Measurements from ENCODE around the gene TM9SF2.
A peak's percentile ranks its signal among the peaks of the same experiment; 100 is the strongest.
"Not testable (repeated sequence)": the region's sequence is repeated elsewhere in the genome, so short reads cannot be mapped to it uniquely, and the experiment has no call there.

The TM9SF2 gene

DNA sequence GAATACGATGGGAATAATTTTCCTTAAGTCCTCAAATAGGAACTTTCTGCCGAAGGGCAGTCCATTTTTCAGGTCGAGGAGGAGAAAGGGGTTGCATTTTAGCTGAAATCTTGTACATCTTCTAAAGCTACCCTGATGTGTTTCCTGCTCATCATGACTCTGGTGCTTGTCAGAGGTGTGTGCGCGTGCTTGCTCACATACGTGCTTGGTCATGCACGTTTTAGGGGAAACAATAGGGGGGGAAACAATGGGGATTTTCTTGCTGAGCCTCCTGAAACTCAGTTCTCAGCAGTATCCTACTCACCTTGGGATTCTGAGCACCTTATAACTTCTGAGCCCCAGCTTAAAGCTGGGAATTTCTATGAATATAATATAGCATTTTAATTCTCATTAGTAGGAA is 44.7 kb downstream of the TM9SF2 start:
- Mint-ChIP-seq H3K4me1 (peaks cover 70% of the 10 kb centered on the region), H3K36me3 (peaks cover 27% of the 10 kb centered on the region), H3K27me3 (no peaks in the 10 kb centered on the region), H3K27ac (peak overlapping the region; percentile 23), H3K4me3 (no peak overlapping the region), H3K9me3 (no peaks in the 10 kb centered on the region)

DNA sequence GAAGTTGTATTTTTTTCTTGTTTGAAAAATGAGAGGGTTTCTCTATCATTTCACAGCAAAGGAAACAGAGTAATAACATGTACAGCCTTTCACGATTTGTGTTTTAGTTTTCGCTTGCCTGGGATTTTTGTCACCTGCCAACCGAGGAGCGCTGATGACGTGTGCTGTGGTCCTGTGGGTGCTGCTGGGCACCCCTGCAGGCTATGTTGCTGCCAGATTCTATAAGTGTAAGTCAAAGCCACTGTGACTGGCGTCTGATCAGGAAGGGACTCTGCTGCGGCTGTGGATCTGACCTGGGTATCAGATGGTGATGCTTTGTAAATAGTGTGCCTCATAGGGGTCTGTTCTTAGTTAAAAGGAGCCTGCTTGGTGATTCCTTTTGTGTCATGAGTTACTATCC is 45.6 kb downstream of the TM9SF2 start:
- Mint-ChIP-seq H3K9me3 (no peaks in the 10 kb centered on the region), H3K36me3 (peaks cover 25% of the 10 kb centered on the region), H3K27ac (no peak overlapping the region), H3K4me1 (peaks cover 64% of the 10 kb centered on the region), H3K4me3 (no peak overlapping the region), H3K27me3 (no peaks in the 10 kb centered on the region)

DNA sequence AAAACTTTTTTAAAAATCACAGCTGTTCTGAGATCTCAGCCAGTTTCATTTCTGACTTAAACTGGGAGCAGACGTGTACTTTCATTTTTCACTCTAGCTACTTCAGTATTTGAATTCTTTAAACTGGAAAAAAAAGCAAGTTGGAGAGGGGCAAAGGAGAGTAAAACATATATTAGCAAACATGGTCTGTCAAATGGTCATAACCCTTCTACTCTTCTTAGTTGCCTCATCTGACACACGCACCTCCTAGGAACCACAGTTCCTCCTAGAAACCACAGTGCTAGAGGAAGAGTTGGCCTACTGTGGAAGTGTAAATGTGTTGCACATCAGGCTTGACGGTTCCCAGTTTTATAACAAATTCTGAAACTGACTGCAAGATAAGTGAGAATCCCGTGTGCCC is 47.2 kb downstream of the TM9SF2 start:
- Mint-ChIP-seq H3K4me3 (no peak overlapping the region), H3K36me3 (peaks cover 22% of the 10 kb centered on the region), H3K27ac (no peak overlapping the region), H3K27me3 (no peaks in the 10 kb centered on the region), H3K9me3 (no peaks in the 10 kb centered on the region), H3K4me1 (peaks cover 50% of the 10 kb centered on the region)

DNA sequence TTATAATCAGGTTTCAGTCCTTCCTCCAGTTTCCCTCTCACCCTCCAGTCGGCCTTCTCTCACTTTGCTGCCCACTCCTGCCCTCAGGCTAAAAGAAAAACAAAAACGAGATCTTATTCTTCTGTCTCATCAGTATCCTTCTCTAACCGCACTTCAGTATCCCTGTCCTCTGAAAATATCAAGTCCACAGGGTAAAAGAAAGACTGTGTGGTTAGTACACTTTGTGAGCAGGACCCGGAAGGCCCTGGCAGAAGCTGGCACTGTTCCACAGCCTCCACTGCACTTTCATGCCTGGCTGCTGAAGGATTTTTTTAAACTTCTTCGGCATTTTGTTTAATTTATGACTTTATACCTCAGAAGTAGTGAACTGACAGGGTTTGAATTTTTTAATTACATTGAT is 51.8 kb downstream of the TM9SF2 start:
- no peak overlapping the region for H3K27ac Mint-ChIP-seq
- H3K27me3 Mint-ChIP-seq: no peaks in the 10 kb centered on the region
- peaks cover 35% of the 10 kb centered on the region for H3K4me1 Mint-ChIP-seq
- no peak overlapping the region for H3K4me3 Mint-ChIP-seq
- H3K36me3 Mint-ChIP-seq: peaks cover 35% of the 10 kb centered on the region
- no peaks in the 10 kb centered on the region for H3K9me3 Mint-ChIP-seq

DNA sequence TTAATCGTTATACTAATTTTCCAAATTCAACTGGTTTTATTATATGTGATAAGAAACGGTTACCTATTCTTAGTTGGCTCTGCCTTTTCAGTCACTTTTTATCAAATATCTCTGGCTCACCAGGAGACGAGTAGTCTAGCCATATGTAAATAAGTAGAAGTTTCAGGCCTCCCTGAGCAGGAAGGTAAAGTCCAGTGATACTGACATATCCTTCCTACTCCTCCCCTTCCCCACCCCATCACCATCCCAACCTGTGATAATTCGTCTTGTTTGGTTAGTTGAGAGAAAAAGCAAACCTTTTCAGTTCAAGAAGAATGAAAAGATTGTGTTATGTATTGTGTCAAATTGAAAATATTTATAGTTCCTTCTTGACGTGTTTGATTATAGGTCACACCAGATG is 53.9 kb downstream of the TM9SF2 start:
- no peaks in the 10 kb centered on the region for H3K9me3 Mint-ChIP-seq
- peaks cover 33% of the 10 kb centered on the region for H3K36me3 Mint-ChIP-seq
- no peak overlapping the region for H3K4me3 Mint-ChIP-seq
- H3K27ac Mint-ChIP-seq: no peak overlapping the region
- H3K4me1 Mint-ChIP-seq: peaks cover 18% of the 10 kb centered on the region
- H3K27me3 Mint-ChIP-seq: no peaks in the 10 kb centered on the region

DNA sequence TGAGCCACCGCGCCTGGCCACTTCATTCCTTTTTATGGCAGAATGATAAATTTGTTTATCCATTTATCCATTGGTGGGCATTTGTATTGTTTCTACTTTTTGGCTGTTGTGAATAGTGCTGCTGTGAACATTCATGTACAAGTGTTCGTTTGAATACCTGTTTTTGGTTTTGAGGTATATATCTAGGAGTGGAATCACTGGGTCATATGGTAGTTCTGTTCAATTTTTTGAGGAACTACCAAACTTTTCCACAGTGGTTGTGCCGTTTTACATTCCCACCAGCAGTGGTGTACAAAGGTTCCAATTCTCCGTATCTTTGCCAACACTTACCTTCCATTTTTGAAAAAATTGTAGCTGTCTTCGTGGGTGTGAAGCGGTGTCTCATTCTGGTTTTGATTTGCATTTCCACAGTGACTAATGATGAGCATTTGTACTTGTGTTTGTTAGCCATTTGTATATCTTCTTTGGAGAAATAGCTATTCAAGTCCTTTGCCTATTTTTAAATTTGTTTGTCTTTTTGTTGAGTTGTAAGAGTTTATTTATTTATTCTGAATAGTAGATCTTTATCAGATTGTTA is 55.7 kb downstream of the TM9SF2 start:
- Mint-ChIP-seq H3K27me3 (no peaks in the 10 kb centered on the region), H3K4me1 (peaks cover 16% of the 10 kb centered on the region), H3K4me3 (no peak overlapping the region), H3K9me3 (no peaks in the 10 kb centered on the region), H3K36me3 (peaks cover 28% of the 10 kb centered on the region), H3K27ac (peak overlapping the region; percentile 64)

DNA sequence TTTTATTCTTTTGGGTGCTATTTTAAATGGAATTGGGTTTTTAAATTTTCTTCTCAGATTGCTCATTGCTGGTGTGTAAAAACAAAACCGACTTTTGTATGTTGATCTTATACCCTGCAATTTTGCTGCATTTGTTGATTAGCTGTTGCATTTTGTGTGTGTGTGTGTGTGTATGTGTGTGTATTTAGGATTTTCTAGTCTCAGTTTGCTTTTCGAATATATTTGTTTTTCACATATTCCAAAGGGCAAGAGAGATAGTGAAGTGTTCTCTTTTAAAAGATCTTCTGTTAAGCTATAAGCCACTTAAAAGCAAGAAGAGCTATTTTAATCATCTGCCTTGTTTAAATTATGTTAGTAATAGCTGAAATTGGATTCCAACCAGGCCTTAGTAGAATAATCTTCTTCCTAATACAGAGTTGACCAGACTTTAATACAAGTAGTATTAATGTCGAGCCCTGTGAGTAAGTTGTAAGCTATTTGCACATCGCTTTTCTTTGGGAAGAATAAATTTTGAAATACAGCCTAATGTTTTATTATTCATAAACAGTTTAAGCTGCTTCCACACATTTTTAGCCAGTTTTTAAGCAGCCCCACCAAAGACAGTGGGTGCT is 57.4 kb downstream of the TM9SF2 start:
- H3K4me3 Mint-ChIP-seq: no peak overlapping the region
- peaks cover 18% of the 10 kb centered on the region for H3K4me1 Mint-ChIP-seq
- H3K36me3 Mint-ChIP-seq: peaks cover 27% of the 10 kb centered on the region
- H3K27me3 Mint-ChIP-seq: no peaks in the 10 kb centered on the region
- no peaks in the 10 kb centered on the region for H3K9me3 Mint-ChIP-seq
- H3K27ac Mint-ChIP-seq: no peak overlapping the region

DNA sequence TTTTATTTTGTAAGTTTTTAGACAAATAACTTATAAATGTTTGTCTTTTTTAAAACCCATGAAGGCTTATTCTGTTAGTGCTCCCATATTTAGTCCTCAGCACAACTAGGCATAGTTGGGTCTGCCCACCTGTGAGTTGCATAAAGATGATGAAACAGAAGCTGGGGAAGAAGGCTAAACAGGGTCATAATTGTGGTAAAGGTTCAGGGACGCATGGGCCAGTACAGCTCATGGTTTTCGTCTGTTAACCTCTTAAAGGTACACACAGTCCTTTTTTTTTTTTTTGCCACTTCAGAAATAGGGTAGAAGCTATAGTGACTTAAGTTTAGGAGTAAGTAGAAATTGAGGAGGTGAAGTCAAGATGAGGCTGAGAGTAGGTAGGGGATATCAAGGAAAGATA is 58.3 kb downstream of the TM9SF2 start:
- Mint-ChIP-seq H3K36me3 (peaks cover 25% of the 10 kb centered on the region), H3K9me3 (no peaks in the 10 kb centered on the region), H3K4me3 (no peak overlapping the region), H3K27ac (no peak overlapping the region), H3K4me1 (peaks cover 19% of the 10 kb centered on the region), H3K27me3 (no peaks in the 10 kb centered on the region)

DNA sequence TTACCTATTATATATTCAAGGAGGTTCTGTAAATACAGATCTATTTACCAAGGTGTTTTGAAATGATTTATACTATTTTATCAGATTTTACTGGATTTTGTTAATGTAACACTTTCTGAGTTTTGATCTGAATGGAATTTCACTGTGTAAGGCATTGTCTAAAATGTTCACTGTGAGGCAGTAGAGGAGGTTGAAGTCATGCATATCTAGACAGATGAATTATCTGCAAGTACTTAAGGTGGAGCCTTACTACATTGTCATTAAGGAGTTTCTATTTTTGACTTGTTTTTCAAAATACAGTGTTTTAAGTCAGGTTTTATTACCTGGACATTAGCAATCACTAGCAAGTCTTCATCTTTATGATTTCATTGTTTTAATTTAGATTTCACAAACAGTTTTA is 62.1 kb downstream of the TM9SF2 start:
- Mint-ChIP-seq H3K4me3 (no peak overlapping the region), H3K9me3 (no peaks in the 10 kb centered on the region), H3K36me3 (peaks cover 7% of the 10 kb centered on the region), H3K4me1 (peaks cover 15% of the 10 kb centered on the region), H3K27ac (peak overlapping the region; percentile 55), H3K27me3 (no peaks in the 10 kb centered on the region)

DNA sequence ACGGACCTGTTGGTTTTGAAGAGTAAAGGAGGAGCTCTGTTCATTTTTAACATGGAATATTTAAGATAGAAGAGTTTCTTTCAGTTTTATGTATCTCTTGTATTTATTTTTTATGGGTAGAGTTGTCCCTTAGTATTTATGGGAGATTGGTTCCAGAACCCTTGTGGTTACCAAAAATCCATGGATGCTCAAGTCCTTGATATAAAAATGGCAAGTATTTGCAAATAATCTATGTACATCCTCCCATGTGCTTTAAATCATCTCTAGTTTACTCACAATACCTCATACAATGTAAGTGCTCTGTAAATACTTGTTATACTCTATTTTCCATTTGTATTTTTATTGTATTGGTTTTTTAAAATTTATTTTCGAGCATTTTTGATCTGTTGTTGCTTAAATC is 63.1 kb downstream of the TM9SF2 start:
- no peaks in the 10 kb centered on the region for H3K27me3 Mint-ChIP-seq
- H3K4me1 Mint-ChIP-seq: peaks cover 13% of the 10 kb centered on the region
- H3K27ac Mint-ChIP-seq: peak overlapping the region; percentile 46
- peaks cover 9% of the 10 kb centered on the region for H3K36me3 Mint-ChIP-seq
- H3K4me3 Mint-ChIP-seq: no peak overlapping the region
- no peaks in the 10 kb centered on the region for H3K9me3 Mint-ChIP-seq

DNA sequence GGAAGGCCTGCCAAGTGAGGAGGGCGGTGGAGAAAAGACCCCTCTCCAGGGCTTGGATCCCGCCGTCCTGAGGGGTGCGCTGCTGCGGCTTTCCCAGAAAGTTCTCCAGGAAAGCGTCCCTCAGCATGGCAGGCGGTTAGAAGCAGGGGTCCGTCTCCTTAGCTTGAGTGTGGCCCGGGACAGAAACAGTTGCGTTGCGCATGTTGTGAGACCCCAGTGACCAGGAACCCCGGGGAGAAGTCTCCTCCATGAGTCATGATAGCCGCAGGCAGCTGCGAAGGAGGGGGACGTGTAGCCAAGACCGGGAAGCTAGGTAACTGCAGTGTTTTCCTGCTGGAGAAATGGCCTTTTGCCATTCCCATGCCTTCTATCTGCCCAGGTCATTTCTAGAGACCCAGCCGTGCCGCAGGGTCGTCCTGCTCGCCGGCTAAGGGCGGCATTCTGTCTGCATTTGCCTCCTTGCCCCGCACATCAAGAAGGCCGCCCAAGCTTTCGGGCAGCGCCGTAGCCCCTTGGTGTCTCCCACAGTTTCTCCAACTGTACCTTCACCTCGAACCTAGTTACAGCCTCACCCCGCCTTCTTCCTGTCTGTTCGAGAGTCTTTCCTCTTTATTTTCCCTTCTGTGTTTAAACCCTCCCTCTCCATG is 64.3 kb downstream of the TM9SF2 start:
- Mint-ChIP-seq H3K9me3 (no peaks in the 10 kb centered on the region), H3K4me3 (peak overlapping the region; percentile 83), H3K36me3 (peaks cover 6% of the 10 kb centered on the region), H3K4me1 (peaks cover 13% of the 10 kb centered on the region), H3K27me3 (no peaks in the 10 kb centered on the region), H3K27ac (peak overlapping the region; percentile 51)

DNA sequence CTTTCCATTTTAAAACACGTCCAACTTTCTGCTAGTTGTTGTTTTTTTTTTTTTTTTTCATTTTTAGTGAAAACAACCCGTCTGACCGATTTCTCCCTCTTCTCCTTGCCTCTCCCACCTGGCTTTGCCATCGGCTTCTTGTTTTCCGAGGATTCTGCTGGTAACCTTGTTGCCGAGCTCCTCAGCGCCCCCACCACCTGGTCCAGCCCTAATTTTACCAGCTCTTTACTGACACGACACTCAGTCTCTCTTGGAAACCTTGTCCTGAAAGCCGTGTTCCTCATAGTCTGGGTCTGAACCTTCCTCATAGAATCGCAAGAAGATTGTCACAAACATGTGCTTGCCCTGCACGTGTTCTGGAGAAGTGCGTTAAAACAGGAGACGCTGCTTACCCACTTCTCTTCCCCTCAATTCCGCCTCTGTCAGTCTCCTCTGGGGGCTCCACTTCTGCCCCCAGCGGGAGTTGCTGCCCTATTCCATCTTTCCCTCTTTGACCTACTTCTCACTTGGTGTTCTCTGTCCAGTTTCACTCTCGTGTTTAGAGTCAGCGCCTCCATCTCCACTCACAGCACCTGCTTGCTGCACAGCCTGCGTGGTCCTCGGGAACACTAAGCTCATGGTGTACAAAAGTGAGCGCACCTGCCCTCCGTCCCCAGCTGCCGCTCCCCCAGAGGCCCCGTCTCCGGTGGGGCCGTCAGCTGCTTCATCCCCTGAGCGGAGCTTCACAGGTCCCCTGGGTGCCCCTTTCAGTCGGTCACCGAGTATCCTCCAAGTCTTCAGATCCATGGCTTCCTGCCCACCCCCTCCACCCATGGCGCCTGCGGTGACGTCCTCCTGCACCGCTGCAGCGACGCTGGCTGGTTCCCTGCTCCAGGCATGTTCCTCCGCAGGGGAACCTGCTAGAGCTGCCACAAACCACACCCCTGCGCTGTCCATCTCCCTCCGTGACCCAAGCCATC is 65.1 kb downstream of the TM9SF2 start:
- peaks cover 13% of the 10 kb centered on the region for H3K4me1 Mint-ChIP-seq
- H3K4me3 Mint-ChIP-seq: peak overlapping the region; percentile 83
- H3K9me3 Mint-ChIP-seq: no peaks in the 10 kb centered on the region
- peak overlapping the region; percentile 51 for H3K27ac Mint-ChIP-seq
- H3K36me3 Mint-ChIP-seq: peaks cover 6% of the 10 kb centered on the region
- H3K27me3 Mint-ChIP-seq: no peaks in the 10 kb centered on the region

DNA sequence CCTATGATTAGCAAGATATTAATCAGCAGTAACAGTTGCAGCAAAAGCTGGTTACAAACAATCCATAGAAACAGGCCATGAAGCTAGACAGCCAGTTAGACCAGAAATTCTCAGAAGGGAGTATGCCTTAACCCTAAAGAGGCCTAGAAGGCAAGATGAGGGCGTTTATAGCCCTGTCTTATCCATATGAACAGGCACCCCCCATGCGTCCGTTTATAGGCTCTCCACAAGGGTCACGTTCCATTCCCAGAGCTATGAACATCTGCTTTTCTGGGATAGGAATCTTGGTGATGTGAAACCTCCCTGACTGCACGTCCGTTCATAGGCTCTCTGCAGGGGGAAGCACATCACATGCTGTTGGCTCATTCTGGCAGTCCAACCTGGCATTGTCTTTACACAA is 67.6 kb downstream of the TM9SF2 start:
- not testable (repeated sequence) for H3K4me3 Mint-ChIP-seq, H3K27me3 Mint-ChIP-seq, H3K27ac Mint-ChIP-seq, H3K36me3 Mint-ChIP-seq, H3K9me3 Mint-ChIP-seq
- H3K4me1 Mint-ChIP-seq: peaks cover 10% of the 10 kb centered on the region

DNA sequence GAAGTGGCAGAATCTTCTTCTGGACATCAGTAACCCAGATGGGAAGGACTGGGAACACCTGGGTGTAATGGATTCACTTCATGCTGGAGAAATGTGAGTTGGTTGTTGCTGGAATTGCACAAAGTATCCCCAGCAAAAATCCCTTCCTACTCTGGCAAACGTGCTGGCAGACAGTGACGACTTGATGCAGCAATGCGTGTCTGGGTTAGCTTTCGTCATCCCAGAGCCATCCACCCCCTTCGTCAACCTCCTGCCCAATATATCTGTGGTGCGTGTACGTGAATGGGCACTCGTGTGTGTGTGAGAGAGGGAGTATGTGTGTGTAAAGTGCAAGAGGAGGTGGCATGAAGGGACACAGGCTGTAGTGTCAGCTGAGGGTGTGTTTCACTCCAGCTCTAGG is 70.9 kb downstream of the TM9SF2 start:
- Mint-ChIP-seq H3K27me3 (no peaks in the 10 kb centered on the region), H3K27ac (no peak overlapping the region), H3K4me1 (no peaks in the 10 kb centered on the region), H3K4me3 (no peak overlapping the region), H3K36me3 (peaks cover 5% of the 10 kb centered on the region), H3K9me3 (no peaks in the 10 kb centered on the region)

DNA sequence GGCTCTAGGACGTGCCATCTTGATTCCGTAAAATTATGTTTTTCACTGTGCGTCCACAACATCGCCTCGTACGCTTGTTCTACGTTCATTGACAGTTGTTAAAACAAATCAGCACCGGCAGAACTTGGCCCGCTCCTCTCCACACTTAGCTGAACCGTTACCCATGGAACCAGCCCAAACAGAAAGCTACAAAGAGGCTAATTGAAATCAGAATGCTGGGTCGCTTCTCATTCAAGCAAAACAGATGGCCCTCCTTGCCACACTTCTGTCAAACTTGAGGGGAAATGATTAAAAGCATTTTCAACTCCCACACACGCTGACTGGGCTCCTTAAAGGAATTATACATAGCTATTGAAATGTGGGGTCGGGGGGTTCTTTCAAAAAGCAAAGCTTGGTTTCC is 71.6 kb downstream of the TM9SF2 start:
- Mint-ChIP-seq H3K36me3 (peaks cover 5% of the 10 kb centered on the region), H3K27ac (no peak overlapping the region), H3K4me1 (no peaks in the 10 kb centered on the region), H3K9me3 (no peaks in the 10 kb centered on the region), H3K27me3 (no peaks in the 10 kb centered on the region), H3K4me3 (no peak overlapping the region)

Measured in activated naive CD4-positive, alpha-beta T cell treated with anti-CD3 and anti-CD28 coated beads, Interleukin-2, amount 50 U/mL, for 24 hours (primary cell).